Measurements from ENCODE around the gene MIAT. TPM values are rescaled to one million over a fixed set of nuclear protein-coding genes. Genes with fewer than 3 reads are reported as not detected.
"Not testable (repeated sequence)": the region's sequence is repeated elsewhere in the genome, so short reads cannot be mapped to it uniquely, and the experiment has no call there.

Gene MIAT
- total and polyA plus RNA-seq, 4 donors = 0.18 to 1.5 (median 0.73) TPM

DNA sequence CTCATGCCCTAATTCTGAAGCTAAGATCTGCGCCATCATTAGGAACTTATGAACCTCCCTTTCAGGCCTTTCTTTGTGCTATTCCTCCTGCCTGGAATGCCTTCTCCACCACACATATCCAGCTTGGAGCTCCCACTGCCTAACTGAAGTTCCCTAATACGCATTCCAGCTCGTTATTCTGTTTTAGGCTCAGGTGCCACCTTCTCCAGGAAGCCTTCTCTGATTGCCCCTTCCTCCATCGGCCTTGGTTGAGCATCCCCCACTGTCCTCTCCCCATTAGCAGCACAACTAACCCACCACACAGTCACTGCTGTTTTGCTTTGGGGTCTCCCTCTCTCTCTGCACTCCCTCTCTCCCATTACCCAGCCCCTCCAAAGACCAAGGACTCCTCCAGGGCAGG is 44.7 kb upstream of the MIAT start:
- 88% methylated on average over 4 of the region's 4 CpGs for WGBS
- TF ChIP-seq RXRA (IDR thresholded peaks at IDR 0.05) (no peak), JUND (IDR thresholded peaks at IDR 0.05) (no peak), FOXA1 (IDR thresholded peaks at IDR 0.05) (no peak), GABPA (IDR thresholded peaks at IDR 0.05 in 1 of 2, conservative IDR thresholded peaks at IDR 0.05 in 1 of 2) (no peak), HNF4G (IDR thresholded peaks at IDR 0.05) (no peak)
- TF ChIP-seq, protein P1, sequence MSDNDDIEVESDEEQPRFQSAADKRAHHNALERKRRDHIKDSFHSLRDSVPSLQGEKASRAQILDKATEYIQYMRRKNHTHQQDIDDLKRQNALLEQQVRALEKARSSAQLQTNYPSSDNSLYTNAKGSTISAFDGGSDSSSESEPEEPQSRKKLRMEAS (IDR thresholded peaks at IDR 0.05) = no peak
- TF ChIP-seq, protein P2, sequence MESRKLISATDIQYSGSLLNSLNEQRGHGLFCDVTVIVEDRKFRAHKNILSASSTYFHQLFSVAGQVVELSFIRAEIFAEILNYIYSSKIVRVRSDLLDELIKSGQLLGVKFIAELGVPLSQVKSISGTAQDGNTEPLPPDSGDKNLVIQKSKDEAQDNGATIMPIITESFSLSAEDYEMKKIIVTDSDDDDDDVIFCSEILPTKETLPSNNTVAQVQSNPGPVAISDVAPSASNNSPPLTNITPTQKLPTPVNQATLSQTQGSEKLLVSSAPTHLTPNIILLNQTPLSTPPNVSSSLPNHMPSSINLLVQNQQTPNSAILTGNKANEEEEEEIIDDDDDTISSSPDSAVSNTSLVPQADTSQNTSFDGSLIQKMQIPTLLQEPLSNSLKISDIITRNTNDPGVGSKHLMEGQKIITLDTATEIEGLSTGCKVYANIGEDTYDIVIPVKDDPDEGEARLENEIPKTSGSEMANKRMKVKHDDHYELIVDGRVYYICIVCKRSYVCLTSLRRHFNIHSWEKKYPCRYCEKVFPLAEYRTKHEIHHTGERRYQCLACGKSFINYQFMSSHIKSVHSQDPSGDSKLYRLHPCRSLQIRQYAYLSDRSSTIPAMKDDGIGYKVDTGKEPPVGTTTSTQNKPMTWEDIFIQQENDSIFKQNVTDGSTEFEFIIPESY (IDR thresholded peaks at IDR 0.05) = no peak
- Histone ChIP-seq H3K27ac (ENCODE audit: low read depth in 1 of 2, low read length in 2 of 2) (no peak overlapping the region), H3K27me3 (ENCODE audit: control insufficient read depth in 4 of 4, insufficient read depth in 4 of 4, low read length in 3 of 4) (no peaks in the 10 kb centered on the region), H3K4me1 (ENCODE audit: control insufficient read depth in 4 of 4, insufficient read depth in 4 of 4, low read length in 3 of 4) (no peaks in the 10 kb centered on the region), H3K36me3 (ENCODE audit: control insufficient read depth in 4 of 4, insufficient read depth in 3 of 4, low read depth in 1 of 4, low read length in 3 of 4) (no peaks in the 10 kb centered on the region), H3K9me3 (ENCODE audit: control insufficient read depth in 4 of 4, low read length in 3 of 4) (no peaks in the 10 kb centered on the region), H3K9ac (ENCODE audit: low read depth in 1 of 2, low read length in 2 of 2) (no peak overlapping the region), H3K4me3 (ENCODE audit: low read depth in 1 of 3, low read length in 3 of 3) (no peak overlapping the region)
- DNase-seq (ENCODE audit: low spot score) = no peak

DNA sequence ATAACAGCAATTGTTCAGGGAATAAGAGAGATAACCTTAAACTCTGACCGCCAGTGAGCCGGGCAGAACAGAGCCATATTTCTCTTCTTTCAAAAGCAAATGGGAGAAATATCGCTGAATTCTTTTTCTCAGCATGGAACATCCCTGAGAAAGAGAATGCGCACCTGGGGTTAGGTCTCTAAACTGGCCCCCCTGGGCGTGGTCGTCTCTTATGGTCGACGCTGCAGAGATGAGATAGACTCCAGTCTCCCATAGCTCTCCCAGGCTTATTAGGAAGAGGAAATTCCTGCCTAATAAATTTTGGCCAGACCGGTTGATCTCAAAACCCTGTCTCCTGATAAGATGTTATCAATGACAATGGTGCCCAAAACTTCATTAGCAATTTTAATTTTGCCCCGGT is 43.6 kb upstream of the MIAT start:
- not testable (repeated sequence) for H3K4me3 ChIP-seq (ENCODE audit: low read depth in 1 of 3, low read length in 3 of 3); H3K27me3 ChIP-seq (ENCODE audit: control insufficient read depth in 4 of 4, insufficient read depth in 4 of 4, low read length in 3 of 4); H3K36me3 ChIP-seq (ENCODE audit: control insufficient read depth in 4 of 4, insufficient read depth in 3 of 4, low read depth in 1 of 4, low read length in 3 of 4); H3K9ac ChIP-seq (ENCODE audit: low read depth in 1 of 2, low read length in 2 of 2); H3K4me1 ChIP-seq (ENCODE audit: control insufficient read depth in 4 of 4, insufficient read depth in 4 of 4, low read length in 3 of 4); H3K9me3 ChIP-seq (ENCODE audit: control insufficient read depth in 4 of 4, low read length in 3 of 4); DNase-seq (ENCODE audit: low spot score); H3K27ac ChIP-seq (ENCODE audit: low read depth in 1 of 2, low read length in 2 of 2)
- WGBS = 25% methylated on average over 10 of the region's 10 CpGs

DNA sequence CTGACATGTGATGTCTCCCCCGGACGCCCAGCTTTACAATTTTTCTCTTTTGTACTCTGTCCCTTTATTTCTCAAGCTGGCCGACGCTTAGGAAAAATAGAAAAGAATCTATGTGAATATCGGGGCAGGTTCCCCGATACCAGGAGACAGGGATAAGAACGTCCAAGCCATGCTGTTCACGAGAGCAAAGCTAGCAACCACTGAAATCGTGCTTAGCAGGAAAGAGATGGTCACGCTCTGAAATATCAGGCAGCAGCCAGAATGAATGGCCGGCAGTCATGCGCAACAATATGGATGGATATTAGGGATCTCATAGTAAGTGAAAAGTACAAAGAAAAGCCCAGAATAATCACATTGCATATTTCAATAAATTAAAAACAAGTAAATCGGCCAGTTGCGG is 43.1 kb upstream of the MIAT start:
- no peak overlapping the region for H3K4me3 ChIP-seq (ENCODE audit: low read depth in 1 of 3, low read length in 3 of 3)
- no peaks in the 10 kb centered on the region for H3K36me3 ChIP-seq (ENCODE audit: control insufficient read depth in 4 of 4, insufficient read depth in 3 of 4, low read depth in 1 of 4, low read length in 3 of 4)
- 58% methylated on average over 14 of the region's 14 CpGs for WGBS
- no peaks in the 10 kb centered on the region for H3K27me3 ChIP-seq (ENCODE audit: control insufficient read depth in 4 of 4, insufficient read depth in 4 of 4, low read length in 3 of 4)
- no peak for DNase-seq (ENCODE audit: low spot score)
- H3K27ac ChIP-seq (ENCODE audit: low read depth in 1 of 2, low read length in 2 of 2) = no peak overlapping the region
- no peaks in the 10 kb centered on the region for H3K9me3 ChIP-seq (ENCODE audit: control insufficient read depth in 4 of 4, low read length in 3 of 4)
- H3K4me1 ChIP-seq (ENCODE audit: control insufficient read depth in 4 of 4, insufficient read depth in 4 of 4, low read length in 3 of 4) = no peaks in the 10 kb centered on the region
- no peak overlapping the region for H3K9ac ChIP-seq (ENCODE audit: low read depth in 1 of 2, low read length in 2 of 2)
- TF ChIP-seq FOXA2 (IDR thresholded peaks at IDR 0.05) (no peak), SP1 (IDR thresholded peaks at IDR 0.05) (no peak), GABPA (IDR thresholded peaks at IDR 0.05 in 1 of 2, conservative IDR thresholded peaks at IDR 0.05 in 1 of 2) (no peak), HNF4A (conservative IDR thresholded peaks at IDR 0.05) (no peak), RXRA (IDR thresholded peaks at IDR 0.05) (no peak)
- TF ChIP-seq, protein P3, sequence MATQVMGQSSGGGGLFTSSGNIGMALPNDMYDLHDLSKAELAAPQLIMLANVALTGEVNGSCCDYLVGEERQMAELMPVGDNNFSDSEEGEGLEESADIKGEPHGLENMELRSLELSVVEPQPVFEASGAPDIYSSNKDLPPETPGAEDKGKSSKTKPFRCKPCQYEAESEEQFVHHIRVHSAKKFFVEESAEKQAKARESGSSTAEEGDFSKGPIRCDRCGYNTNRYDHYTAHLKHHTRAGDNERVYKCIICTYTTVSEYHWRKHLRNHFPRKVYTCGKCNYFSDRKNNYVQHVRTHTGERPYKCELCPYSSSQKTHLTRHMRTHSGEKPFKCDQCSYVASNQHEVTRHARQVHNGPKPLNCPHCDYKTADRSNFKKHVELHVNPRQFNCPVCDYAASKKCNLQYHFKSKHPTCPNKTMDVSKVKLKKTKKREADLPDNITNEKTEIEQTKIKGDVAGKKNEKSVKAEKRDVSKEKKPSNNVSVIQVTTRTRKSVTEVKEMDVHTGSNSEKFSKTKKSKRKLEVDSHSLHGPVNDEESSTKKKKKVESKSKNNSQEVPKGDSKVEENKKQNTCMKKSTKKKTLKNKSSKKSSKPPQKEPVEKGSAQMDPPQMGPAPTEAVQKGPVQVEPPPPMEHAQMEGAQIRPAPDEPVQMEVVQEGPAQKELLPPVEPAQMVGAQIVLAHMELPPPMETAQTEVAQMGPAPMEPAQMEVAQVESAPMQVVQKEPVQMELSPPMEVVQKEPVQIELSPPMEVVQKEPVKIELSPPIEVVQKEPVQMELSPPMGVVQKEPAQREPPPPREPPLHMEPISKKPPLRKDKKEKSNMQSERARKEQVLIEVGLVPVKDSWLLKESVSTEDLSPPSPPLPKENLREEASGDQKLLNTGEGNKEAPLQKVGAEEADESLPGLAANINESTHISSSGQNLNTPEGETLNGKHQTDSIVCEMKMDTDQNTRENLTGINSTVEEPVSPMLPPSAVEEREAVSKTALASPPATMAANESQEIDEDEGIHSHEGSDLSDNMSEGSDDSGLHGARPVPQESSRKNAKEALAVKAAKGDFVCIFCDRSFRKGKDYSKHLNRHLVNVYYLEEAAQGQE (IDR thresholded peaks at IDR 0.05) = no peak
- TF ChIP-seq, protein P4, sequence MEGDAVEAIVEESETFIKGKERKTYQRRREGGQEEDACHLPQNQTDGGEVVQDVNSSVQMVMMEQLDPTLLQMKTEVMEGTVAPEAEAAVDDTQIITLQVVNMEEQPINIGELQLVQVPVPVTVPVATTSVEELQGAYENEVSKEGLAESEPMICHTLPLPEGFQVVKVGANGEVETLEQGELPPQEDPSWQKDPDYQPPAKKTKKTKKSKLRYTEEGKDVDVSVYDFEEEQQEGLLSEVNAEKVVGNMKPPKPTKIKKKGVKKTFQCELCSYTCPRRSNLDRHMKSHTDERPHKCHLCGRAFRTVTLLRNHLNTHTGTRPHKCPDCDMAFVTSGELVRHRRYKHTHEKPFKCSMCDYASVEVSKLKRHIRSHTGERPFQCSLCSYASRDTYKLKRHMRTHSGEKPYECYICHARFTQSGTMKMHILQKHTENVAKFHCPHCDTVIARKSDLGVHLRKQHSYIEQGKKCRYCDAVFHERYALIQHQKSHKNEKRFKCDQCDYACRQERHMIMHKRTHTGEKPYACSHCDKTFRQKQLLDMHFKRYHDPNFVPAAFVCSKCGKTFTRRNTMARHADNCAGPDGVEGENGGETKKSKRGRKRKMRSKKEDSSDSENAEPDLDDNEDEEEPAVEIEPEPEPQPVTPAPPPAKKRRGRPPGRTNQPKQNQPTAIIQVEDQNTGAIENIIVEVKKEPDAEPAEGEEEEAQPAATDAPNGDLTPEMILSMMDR (IDR thresholded peaks at IDR 0.05; ENCODE audit: low read depth, low read length, missing input control) = no peak
